GM21825 (cell line): Measurements from ENCODE around the gene OR56A1.

ENCODE experiments used
- ATAC-seq: cut with Tn5 transposase; IDR thresholded peaks from one replicate; pipeline ENCODE4 v1.9.1; 2021; ENCODE audit warnings: mild to moderate bottlenecking, moderate library complexity; ENCODE audit not compliant: unreplicated experiment

OR56A1 gene

GRCh38 chr11:5992150-5992549 is 38.4 kb downstream of the OR56A1 start:
- ATAC-seq, result no peak

GRCh38 chr11:5989203-5989602 is 41.4 kb downstream of the OR56A1 start:
- ATAC-seq, result no peak

GRCh38 chr11:5986885-5987284 is 43.7 kb downstream of the OR56A1 start, which contains the start of gene OR52L1:
OR52L1 (minus strand) TSS chr11:5986985; CDS start chr11:5986930, 55 bp downstream.
- ATAC-seq, result no peak

GRCh38 chr11:5983443-5983842 is 47.1 kb downstream of the OR56A1 start:
- no peak for ATAC-seq

- no peak for ATAC-seq
Measured at GRCh38 chr11:5973530-5973929, 57.0 kb downstream of the OR56A1 start.
